Measurements from ENCODE around the gene FGFR2.

The FGFR2 gene

GRCh38 chr10:121448766-121449421, 149.3 kb downstream of the FGFR2 start:
- no peak for TF ChIP-seq CTCF (IDR thresholded peaks at IDR 0.05)
- H3K4me3 ChIP-seq (ENCODE audit: low read depth in 1 of 2, low read length in 1 of 2): no peak overlapping the region
- no peaks in the 10 kb centered on the region for H3K36me3 ChIP-seq
- no peaks in the 10 kb centered on the region for H3K27me3 ChIP-seq
- no peaks in the 10 kb centered on the region for H3K9me3 ChIP-seq
- H3K4me1 ChIP-seq (ENCODE audit: control insufficient read depth in 1 of 2, insufficient read depth in 1 of 2, low read depth in 1 of 2, low read length in 1 of 2): no peaks in the 10 kb centered on the region
- no peak overlapping the region for H3K27ac ChIP-seq

GRCh38 chr10:121444520-121445165, 153.6 kb downstream of the FGFR2 start:
- Histone ChIP-seq H3K9me3 (no peaks in the 10 kb centered on the region), H3K27me3 (no peaks in the 10 kb centered on the region), H3K4me1 (ENCODE audit: control insufficient read depth in 1 of 2, insufficient read depth in 1 of 2, low read depth in 1 of 2, low read length in 1 of 2) (no peaks in the 10 kb centered on the region), H3K27ac (no peak overlapping the region), H3K36me3 (no peaks in the 10 kb centered on the region), H3K4me3 (ENCODE audit: low read depth in 1 of 2, low read length in 1 of 2) (no peak overlapping the region)
- TF ChIP-seq CTCF (IDR thresholded peaks at IDR 0.05): no peak

GRCh38 chr10:121442086-121442935, 155.9 kb downstream of the FGFR2 start:
- TF ChIP-seq CTCF (IDR thresholded peaks at IDR 0.05): no peak
- H3K4me3 ChIP-seq (ENCODE audit: low read depth in 1 of 2, low read length in 1 of 2): no peak overlapping the region

GRCh38 chr10:121440461-121440860, 157.8 kb downstream of the FGFR2 start:
- no peaks in the 10 kb centered on the region for H3K27me3 ChIP-seq
- no peaks in the 10 kb centered on the region for H3K4me1 ChIP-seq (ENCODE audit: control insufficient read depth in 1 of 2, insufficient read depth in 1 of 2, low read depth in 1 of 2, low read length in 1 of 2)
- H3K4me3 ChIP-seq (ENCODE audit: low read depth in 1 of 2, low read length in 1 of 2): no peak overlapping the region
- H3K27ac ChIP-seq: no peak overlapping the region
- no peaks in the 10 kb centered on the region for H3K36me3 ChIP-seq
- H3K9me3 ChIP-seq: no peaks in the 10 kb centered on the region
- TF ChIP-seq CTCF (IDR thresholded peaks at IDR 0.05): no peak

More at GRCh38 chr10:121442086-121442935, 155.9 kb downstream of the FGFR2 start:
- no peaks in the 10 kb centered on the region for H3K27me3 ChIP-seq
- no peak overlapping the region for H3K27ac ChIP-seq
- no peaks in the 10 kb centered on the region for H3K9me3 ChIP-seq
- no peaks in the 10 kb centered on the region for H3K36me3 ChIP-seq
- H3K4me1 ChIP-seq (ENCODE audit: control insufficient read depth in 1 of 2, insufficient read depth in 1 of 2, low read depth in 1 of 2, low read length in 1 of 2): no peaks in the 10 kb centered on the region

- H3K36me3 ChIP-seq: no peaks in the 10 kb centered on the region
- no peak overlapping the region for H3K4me3 ChIP-seq (ENCODE audit: low read depth in 1 of 2, low read length in 1 of 2)
- H3K27me3 ChIP-seq: no peaks in the 10 kb centered on the region
- no peak for TF ChIP-seq CTCF (IDR thresholded peaks at IDR 0.05)
- H3K9me3 ChIP-seq: no peaks in the 10 kb centered on the region
- H3K27ac ChIP-seq: no peak overlapping the region
- no peaks in the 10 kb centered on the region for H3K4me1 ChIP-seq (ENCODE audit: control insufficient read depth in 1 of 2, insufficient read depth in 1 of 2, low read depth in 1 of 2, low read length in 1 of 2)
Measured at GRCh38 chr10:121438333-121438732, 159.9 kb downstream of the FGFR2 start.

All from neutrophil (primary cell).